ENCODE measurements around the gene RPH3AL.

Gene RPH3AL, protein sequence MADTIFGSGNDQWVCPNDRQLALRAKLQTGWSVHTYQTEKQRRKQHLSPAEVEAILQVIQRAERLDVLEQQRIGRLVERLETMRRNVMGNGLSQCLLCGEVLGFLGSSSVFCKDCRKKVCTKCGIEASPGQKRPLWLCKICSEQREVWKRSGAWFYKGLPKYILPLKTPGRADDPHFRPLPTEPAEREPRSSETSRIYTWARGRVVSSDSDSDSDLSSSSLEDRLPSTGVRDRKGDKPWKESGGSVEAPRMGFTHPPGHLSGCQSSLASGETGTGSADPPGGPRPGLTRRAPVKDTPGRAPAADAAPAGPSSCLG

DNA sequence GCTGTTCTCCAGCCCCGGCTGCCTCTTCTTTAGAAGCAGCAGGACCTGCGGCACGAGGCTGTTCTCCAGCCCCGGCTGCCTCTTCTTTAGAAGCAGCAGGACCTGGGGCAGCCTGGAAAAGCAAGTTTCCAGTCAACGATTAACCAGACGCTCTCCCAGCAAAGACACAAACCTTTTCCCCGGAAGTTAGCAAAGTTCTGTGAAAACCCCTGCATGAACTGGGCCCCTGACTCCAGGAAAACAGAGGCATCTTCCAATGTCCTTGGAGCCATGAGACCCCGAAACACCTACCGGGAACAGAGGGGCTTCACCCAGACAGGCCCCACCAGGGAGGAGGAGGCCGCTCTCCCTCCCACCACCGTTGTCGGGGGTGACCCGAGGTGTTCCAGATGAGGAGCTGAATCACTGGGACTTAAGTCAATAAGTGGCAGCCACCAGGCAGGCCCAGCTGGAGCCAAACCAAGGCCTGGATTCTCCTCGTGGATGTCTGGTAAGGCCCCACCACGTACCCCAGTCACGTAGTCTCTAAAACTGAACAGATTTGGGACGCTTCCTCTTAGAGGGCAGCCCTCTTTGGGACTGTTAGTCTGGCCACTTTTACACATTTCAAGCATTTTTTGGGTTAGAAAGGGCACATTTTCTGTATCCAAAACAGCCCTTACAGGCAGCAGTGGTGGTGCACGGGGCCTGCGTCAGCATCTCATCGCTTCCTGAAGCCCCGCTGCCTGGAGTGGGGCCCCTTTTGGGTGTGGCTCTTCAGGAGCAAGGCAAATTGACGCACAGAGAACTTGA lies at the start of gene RPH3AL:
Gene RPH3AL, minus strand, starts transcription at position 387 of the 792 bp plus-strand sequence. CDS start 25,264 bp downstream, outside the sequence.
- DNase-seq (ENCODE audit: low read depth), result no peak

DNA sequence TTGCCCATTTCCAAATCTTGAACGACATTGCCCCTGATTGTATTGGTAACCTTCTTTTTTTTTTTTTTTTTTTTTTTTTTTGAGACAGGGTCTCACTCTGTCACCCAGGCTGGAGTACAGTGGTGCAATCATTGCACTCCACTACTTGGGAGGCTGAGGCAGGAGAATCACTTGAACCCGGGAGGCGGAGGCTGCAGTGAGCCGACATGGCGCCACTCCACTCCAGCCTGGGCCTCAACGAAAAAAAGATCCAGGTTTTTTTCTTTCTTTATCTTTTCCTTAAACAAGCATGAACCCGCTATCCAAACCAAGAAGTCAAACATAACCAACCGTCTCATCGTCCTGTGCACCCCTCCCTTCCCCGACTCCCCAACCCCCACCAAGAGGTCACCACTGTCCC lies 47.6 kb upstream of the RPH3AL start:
- no peak for DNase-seq (ENCODE audit: low read depth)

DNA sequence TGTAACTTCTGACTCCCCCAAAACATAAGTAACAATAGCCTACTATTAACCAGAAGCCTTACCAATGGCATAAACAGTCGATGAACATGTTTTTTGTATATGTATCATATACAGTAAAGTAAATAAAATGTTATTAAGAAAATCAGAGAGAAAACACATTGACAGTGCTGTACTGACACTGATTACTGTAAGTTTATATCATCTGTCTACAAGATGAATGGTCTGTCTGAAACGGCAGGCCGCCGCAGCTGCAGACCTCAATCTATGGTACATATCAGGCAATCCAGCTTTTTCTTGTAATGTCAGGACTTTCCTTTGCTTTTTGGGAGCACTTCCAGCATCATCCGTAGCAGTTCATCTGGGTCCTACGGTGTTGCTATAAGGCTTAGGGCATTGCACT lies 44.2 kb upstream of the RPH3AL start:
- DNase-seq (ENCODE audit: low read depth), result no peak

DNA sequence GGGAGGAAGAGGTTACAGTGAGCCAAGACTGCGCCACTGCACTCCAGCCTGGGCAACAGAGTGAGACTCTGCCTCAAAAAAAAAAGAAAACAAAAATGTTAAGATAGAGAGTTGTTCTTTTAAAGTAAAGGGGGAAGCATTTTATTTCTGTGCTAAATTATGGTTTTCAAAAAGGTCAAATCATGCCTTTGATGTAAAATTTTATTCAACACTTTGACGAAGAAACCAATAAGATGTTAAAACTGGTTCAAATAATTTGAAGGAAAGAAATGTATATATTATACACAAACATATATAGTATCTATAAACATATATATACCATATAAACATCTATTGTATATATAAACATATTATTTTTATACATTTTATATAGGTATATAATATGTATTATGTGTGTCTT lies 43.4 kb upstream of the RPH3AL start:
- no peak for DNase-seq (ENCODE audit: low read depth)

DNA sequence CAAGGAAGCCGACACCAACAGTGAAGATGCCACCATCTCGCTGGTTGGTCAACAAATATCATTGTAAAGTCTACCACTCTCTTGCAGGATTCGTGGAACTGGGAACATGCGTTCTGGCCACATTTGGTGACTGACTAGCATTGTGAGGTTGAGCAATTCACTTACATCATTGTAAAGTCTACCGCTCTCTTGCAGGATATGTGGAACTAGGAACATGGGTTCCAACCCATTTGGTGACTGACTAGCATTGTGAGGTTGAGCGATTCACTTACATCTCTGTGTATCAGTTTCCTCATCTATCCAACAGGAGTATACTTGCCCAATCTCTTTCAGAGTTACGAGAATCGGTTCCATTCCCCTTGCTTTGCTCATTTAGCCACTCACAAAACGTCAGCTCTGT lies 42.6 kb upstream of the RPH3AL start:
- no peak for DNase-seq (ENCODE audit: low read depth)

DNA sequence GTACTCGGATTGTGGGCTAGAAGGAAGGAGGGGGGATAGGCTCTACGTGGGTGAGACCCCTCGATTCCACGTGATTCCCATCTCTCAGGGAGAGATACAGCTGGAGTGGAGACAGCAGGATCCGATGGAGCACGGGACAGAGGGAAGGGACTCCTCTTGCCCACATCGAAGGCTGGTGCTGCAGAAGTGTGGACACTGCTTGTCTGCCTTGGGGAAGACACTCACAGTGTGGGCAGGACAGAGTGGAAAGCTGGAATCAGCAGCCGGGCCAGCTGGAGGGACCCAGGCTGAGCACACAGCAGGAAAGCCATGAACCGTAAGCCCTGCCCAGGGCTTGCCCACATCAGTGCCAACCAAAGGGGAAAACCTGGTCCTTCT lies 42.1 kb upstream of the RPH3AL start:
- DNase-seq (ENCODE audit: low read depth), result no peak

DNA sequence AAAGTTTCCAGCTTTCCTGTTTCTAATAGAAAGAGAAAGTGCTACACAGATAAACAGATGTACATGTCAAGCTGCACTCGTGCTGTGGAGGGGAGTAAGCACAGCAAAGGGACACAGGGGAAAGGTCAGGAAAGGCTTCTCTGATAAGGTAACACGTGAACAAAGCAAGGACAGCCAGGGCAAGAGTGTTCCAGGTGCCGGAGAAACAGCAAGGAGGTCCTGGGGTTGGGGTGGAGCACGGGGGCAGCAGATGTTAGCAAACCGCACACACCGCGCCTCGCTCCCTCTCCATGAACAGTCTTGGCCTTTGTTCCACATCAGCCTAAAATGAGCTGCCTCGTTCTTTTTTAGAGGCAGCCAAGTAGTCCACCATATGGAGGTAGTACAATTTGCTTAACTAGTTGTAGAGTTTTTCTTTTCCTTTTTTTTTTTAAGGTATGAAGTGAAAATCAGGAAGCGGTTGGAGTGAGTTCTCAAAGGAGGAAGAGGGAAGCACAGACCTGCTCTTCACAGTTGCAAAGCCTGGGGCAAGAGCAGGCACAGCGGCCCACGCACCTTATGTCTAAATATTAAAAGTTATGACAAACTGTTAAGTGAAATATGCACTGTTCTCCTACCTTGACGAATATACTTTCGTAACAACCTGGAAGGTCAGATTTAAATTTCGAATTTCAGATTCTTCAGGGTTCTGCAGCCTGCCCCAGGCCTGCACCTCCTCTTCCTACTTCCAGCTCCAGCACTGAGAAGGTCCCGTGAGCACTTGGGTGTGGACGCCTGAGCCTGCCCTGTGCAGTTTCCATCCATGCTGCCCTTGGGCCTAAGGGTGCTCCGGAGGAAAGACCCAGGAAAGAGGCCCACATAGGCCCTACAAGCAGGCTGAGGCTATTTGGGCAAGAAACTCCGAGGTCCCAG lies 41.5 kb upstream of the RPH3AL start:
- no peak for DNase-seq (ENCODE audit: low read depth)

DNA sequence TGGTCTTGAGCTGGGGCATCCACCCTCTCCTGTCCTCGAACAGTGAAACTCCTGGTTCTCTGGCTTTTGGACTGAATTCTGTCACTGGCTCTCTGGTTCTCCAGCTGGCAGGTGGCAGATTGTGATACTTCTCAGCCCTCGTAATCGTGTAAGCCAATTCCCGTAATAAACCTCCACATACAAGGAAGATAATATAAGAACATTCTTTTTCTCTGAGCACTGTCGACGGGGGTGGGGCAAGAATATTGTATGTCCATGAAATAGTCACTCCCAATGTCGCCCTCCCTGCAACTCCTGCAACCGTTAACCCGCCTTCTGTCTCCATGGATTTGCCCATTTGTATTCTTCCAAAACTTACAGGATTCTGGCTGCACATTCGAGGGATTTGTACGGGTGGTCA lies 39.2 kb upstream of the RPH3AL start:
- DNase-seq (ENCODE audit: low read depth), result no peak

DNA sequence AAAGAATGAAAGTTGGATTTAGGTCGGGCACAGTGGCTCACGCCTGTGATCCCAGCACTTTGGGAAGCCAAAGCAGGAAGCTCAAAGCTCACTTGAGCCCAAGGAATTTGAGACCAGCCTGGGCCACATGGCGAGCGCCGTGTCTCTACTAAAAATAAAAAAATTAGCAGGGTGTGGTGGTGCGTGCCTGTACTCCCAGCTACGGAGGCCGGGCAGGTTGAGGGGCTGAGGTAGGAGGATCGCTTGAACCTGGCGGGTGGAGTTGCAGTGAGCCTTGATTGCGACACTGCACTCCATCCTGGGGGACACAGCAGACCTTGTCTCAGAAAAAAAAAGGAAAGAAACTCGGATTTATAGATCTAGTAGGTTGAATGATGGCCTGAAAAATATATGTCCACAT lies 37.4 kb upstream of the RPH3AL start:
- DNase-seq (ENCODE audit: low read depth), result no peak

DNA sequence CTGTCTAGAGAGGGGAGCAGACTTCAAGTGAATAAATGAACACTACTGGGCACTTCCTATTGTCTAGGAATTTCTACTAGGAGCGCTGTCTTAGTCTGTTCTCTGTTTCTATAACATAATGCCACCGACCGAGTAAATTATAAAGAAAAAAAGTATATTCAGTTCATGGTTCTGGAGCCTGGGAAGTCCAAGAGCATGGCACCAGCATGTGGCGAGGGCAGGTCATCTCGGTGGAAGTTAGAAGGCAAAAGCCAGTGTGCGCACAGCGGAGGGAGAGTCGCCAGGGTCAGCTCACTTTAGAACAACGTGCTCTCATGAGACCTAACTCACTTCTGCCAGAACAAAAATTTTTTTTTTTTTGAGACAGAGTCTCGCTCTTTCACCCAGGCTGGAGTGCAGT lies 35.5 kb upstream of the RPH3AL start:
- no peak for DNase-seq (ENCODE audit: low read depth)

DNA sequence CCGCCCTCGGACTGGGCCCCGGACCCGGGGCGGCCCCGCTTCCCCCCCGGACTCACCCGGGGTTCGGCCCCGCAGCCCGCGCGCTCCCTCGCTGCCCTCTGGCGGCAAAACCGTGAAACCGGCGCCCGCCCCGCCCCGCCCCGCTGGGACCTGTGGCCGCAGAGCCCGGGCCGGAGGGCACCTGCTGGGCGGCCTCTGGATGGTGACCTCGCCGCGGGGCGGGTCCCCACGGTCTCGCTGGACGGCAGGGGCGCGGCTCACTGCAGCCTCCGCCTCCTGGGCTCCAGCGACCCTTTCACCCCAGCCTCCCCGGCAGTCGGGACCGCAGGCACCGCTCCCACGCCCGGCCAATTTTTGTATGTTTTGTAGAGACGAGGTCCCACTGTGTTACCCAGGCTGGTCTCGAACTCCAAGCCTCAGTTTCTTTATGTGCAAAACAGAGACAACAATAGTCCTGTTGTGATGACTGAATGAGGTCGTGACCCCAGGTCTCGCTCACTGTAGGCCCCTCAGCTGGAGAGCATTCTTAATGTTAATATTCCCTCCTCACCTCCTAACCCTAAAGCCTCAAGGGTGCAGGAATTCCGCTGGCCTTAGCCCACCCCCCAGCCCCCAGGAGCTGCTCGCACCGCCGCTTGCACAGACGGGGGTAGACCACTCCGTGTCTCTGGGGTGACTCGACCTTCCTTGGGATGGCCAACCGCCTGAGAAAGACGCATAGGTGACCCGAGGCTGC lies 33.7 kb upstream of the RPH3AL start:
- peak; percentile 50 for DNase-seq (ENCODE audit: low read depth)

DNA sequence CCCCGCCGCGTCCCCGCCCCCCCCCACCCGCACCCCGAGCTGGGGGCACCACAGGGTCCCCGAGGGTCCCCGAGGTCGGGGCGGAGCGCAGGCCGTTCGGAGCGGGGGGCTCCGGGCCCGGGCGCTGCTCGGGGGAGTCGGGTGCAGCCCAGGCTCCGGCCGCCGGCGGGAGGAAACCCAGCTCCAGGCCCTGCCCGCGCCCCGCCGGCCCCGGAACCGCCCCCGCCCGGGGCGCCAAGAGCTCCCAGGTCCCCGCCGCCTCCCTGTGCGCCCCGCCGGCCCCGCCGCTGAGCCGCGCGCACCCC lies 33.2 kb upstream of the RPH3AL start:
- DNase-seq (ENCODE audit: low read depth), result no peak

DNA sequence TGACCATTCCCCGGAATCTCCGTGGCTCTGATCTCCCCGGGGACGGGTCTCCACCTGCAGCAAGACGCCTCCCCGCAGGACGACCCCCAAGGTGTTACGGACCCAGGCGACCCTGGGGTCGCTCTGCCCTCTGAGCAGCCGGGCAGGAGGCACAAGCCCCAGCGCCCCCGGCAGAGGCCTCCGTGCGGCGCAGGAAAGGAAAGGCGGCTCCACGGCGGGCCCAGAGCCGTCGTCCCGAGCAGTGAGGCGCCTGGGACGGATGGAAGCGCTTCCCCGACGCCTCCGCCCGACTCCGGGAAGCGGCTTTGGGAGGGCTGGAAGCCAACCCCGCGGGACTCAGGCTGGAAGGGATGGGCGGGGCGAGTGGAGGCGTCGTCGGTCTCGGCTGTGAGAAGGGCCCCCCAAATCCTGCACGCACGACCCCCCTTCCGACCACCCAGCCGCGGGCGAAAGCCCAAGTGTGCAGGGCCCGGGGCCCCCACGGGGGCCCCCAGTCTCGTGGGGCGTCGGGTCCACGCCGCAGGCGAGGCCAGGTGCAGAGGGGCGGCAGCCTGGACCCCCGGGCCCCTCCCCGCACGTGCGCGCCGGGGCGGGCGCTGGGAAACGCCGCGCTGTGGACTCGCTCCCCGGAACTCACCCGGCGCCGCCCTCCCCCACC lies 32.7 kb upstream of the RPH3AL start:
- DNase-seq (ENCODE audit: low read depth), result no peak

DNA sequence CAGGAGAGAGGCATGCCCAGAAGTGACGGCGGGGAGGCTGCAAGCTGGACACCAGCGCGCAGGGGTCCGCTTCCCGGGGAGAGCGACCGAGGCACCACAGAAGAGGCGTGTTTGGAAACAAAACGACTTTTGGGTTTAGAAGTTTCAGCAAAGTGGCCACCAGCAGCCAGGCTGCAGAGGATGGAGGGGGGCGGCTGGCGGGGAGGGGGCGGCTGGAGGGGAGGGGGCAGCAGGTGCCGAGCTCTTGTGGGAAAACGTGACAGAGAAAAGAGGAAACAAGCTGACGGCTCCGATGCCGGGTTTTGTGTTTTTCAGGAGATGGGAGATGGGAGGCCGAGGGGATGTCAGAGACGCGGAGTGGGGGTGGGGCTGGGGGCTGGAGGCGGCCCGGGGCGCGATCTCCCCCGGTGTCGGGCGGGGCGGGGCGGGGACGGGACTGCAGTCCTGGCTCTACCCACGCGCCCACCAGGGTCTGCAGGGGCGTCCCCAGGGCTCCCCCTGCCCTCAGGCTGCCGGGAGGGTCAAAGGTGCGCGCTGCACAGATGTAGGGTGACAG lies 32.1 kb upstream of the RPH3AL start:
- no peak for DNase-seq (ENCODE audit: low read depth)

DNA sequence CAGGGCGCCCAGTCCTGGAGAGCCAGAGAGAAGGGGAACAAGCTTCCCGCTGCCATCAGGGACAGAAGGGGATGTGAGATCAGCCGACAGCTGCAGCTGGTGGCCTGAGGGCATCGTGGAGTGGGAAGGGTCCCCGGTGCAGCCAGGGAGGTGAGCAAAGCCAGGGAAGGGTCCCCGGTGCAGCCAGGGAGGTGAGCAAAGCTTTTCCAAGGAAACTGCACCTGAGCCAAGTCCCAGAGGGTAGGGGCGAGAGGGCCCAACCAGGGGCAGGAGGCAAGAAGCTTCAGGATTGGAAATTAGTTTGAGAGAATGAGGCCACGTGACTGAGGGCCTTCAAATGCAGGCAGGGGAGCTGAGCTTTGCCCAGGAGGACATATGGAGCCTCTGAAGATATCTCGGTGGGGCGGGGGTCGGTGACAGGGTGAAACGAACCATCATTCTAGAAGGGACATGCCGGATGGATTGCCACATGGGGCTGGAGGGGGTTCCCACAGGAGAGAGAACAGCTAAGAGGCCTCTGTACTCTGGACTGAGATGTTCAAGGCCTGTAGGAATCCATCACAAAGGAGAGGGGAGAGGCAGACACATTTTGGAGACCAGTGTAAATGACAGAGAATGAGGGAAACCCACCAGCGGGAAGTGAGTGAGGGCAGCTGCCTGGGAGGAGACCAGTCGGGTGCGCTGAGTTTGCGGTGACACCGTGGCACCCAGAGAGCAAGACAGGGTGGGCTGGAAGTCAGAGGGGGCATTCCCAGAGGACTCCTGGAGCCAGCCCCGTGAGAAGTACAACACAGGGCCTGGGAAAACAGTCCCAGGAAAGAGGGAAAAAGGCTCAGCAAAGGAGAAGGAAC lies 31.4 kb upstream of the RPH3AL start:
- DNase-seq (ENCODE audit: low read depth), result no peak

DNA sequence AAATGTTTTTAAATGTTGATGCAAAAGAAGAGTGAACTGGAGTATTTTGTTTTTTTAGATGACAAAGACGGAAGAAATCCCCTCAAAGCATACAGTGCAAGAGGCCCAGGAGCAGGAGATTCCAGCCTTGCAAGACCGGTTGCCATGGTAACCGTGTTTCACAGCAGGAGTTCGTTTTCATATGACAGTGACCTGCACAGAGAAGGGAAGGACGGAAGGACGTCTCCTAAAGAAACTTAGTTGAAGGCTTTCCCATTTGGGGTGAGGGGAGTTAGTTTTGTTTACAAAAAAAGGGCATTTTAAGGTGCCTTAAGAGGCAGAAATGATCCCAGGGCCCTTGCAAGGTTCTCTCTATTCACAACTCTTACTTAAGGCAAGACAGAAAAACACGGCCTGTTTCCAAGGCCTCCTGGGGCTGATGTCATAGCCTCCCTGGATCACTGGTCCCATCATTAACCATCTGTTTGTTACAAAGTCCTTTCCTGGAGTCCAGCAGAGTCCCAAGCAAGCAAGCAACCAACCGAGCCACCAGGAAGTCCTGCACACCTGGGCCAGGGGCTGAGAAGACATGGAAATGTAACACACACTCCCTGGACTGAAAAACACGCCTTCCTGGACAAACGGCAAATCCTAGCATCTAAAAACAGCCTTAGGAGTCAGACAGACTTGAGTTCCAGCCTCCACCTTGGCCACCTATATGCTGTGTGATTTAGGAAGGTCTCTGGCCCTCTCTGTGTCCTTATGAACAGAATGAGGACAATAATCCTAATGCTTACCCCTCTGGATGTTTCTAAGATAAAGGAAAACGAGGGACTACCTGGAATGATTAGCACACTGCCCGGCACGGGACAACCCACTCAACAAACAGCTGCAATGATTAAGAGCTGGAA lies 30.3 kb upstream of the RPH3AL start:
- DNase-seq (ENCODE audit: low read depth), result no peak

DNA sequence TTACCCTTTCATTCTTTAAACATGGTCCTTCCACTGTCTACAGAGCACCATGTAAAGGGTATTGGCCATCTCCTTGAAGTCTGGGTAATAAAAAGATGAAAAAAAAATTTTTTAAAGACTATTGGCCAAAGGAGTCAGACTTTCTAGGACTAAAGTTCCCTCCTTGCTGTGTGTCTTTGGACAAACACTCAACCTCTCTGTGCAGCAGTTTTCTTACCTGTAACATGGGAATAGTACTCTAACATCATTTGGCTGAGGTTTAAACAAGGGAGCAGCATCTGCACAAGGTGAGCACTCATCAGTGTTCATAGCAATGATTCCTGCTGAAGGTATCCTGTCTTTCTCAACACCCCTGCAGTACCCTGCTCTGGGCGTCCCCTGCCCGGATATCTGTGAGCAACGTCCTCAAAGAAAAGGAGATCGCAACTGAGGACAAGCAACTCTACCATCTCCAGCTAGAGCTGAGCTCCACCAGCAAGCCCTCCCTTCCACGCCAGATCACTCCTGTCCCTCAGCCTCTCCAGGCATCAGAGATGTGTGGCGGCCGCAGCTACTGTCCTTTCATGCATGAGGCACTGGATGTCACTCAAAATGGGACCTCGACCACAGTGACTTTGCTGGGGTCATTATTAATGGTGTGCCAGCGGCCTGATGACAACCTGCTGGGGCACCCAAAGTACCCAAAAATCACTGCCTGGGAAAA lies 29.5 kb upstream of the RPH3AL start:
- DNase-seq (ENCODE audit: low read depth), result no peak

DNA sequence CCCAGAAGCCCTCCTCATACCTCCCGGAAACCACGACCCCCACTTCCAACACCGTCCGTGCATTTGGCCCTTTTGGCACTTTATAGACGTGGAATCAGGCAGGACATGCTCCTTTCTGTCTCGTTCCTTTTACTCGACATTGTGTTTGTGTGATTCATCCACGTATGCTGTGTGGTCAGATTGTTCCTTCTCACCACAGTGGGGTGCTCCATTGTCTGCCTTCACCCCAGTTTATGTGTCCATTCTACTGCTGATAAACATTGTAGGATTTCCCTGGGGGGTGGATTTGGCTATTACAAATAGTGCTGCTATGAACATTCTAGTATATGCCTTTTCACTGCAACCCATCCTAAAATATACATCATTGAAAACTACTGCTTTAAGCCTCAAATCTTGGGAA lies 28.9 kb upstream of the RPH3AL start:
- DNase-seq (ENCODE audit: low read depth), result no peak

Measured in stimulated activated CD4-positive, alpha-beta T cell treated with anti-CD3 and anti-CD28 coated beads, Interleukin-2, amount 100 ng/mL, for 4 hours (primary cell).